K562 (cell line): ENCODE data around the gene CD3D. TPM values are rescaled to one million over a fixed set of nuclear protein-coding genes. Genes with fewer than 3 reads are reported as not detected.

Source experiments
- ATAC-seq: fragments of 200-7000 bp; cut with Tn5 transposase; 3 replicates; pipeline ENCODE4 v1.9.1; 2020; ENCODE audit warnings: moderate library complexity
- BruUV-seq: library from RNA; stranded (reverse); fragments of 400-500 nt; replicated peaks from 2 replicates; lab custom pipeline; 2021; lab: Mats Ljungman, UMichigan
- CTCF ChIA-PET: fragments of 300-600 bp; formaldehyde crosslinking; extraction: SDS; loops from one replicate; lab custom pipeline; 2021; ENCODE audit warnings: low intra/inter-chr PET ratio; lab: Yijun Ruan, JAX
- POLR2A ChIA-PET: fragments of 300-600, 350-650 bp; sonication (Branson Sonifier 250); formaldehyde crosslinking; extraction: SDS; loops from one replicate; lab custom pipeline; 2021; ENCODE audit warnings: antibody characterized with exemption, inconsistent platforms; lab: Yijun Ruan, JAX
- DNase-seq, 4 experiments: peaks; one replicate each; pipeline versions ENCODE4 v3.0.0 to v3.0.0-alpha.2; 2011 to 2018; ENCODE audit warnings: low spot score in 3 of 4, mixed read lengths in 3 of 4; ENCODE audit errors: extremely low read depth in 1 of 4
- FAIRE-seq: peaks from 2 replicates; lab custom pipeline; 2011; peaks lifted over from hg19 to GRCh38; lab: Jason Lieb, UNC
- H2AFZ ChIP-seq: 2 replicates; pipeline ENCODE4 v1.6.0; 2011; ENCODE audit warnings: low read depth, low read length, control low read depth, inconsistent platforms
- H3K27ac ChIP-seq: fragments of 200-600 bp; 3 replicates; pipeline ENCODE4 v1.8.0; 2011; ENCODE audit warnings: low read depth, mild to moderate bottlenecking, control low read depth, inconsistent platforms, low read length, moderate library complexity, mixed read lengths; ENCODE audit errors: extremely low read depth
- H3K27me3 ChIP-seq, 2 experiments: fragments of 300-600 bp in 1 of 2; 2 replicates in 1 of 2; 3 replicates in 1 of 2; pipeline versions ENCODE4 v1.6.0 to v1.8.0; 2011; ENCODE audit warnings: inconsistent platforms in 2 of 2, low read length in 2 of 2, mild to moderate bottlenecking in 1 of 2, mixed read lengths in 1 of 2, moderate library complexity in 1 of 2; ENCODE audit not compliant: control insufficient read depth in 2 of 2, insufficient read depth in 2 of 2
- H3K36me3 ChIP-seq: fragments of 300-600 bp; 3 replicates; pipeline ENCODE4 v1.8.0; 2011; ENCODE audit warnings: mild to moderate bottlenecking, low read length, inconsistent platforms; ENCODE audit not compliant: control insufficient read depth, insufficient read depth
- H3K4me1 ChIP-seq, 2 experiments: fragments of 200-600 bp in 1 of 2; replicated peaks in 1 of 2; 2 replicates in 1 of 2; 3 replicates in 1 of 2; pipeline versions ENCODE4 v1.5.1 to v1.8.0; 2011; ENCODE audit warnings: inconsistent platforms in 2 of 2, low read length in 2 of 2, mild to moderate bottlenecking in 1 of 2, mixed read lengths in 1 of 2, moderate library complexity in 1 of 2; ENCODE audit not compliant: control insufficient read depth in 2 of 2, insufficient read depth in 2 of 2
- H3K4me2 ChIP-seq: 2 replicates; pipeline ENCODE4 v1.6.1; 2011; ENCODE audit warnings: low read length, control low read depth, inconsistent platforms, mixed read lengths; ENCODE audit not compliant: insufficient read depth
- H3K4me3 ChIP-seq: fragments of 200-600 bp; sonication (generic), shearing (Covaris generic); 2 replicates; pipeline ENCODE4 v1.5.1; 2016; ENCODE audit warnings: control low read depth, inconsistent platforms
- H3K79me2 ChIP-seq: fragments of 200-600 bp; 3 replicates; pipeline ENCODE4 v1.8.0; 2011; ENCODE audit warnings: low read length, inconsistent platforms; ENCODE audit not compliant: control insufficient read depth, insufficient read depth
- H3K9ac ChIP-seq, 2 experiments: 2 replicates each; pipeline versions ENCODE4 v1.6.0 to v1.6.1; 2011; ENCODE audit warnings: low read depth in 2 of 2, low read length in 2 of 2, control low read depth in 1 of 2, inconsistent platforms in 1 of 2, mild to moderate bottlenecking in 1 of 2, mixed read lengths in 1 of 2; ENCODE audit not compliant: insufficient read depth in 1 of 2
- H3K9me1 ChIP-seq: one replicate; pipeline ENCODE4 v1.6.0; 2011; ENCODE audit warnings: inconsistent platforms, mild to moderate bottlenecking, low read length, moderate library complexity; ENCODE audit not compliant: control insufficient read depth, insufficient read depth
- H3K9me3 ChIP-seq: replicated peaks from 2 replicates; pipeline ENCODE4 v1.5.1; 2011; ENCODE audit warnings: low read depth, low read length, inconsistent platforms; ENCODE audit not compliant: control insufficient read depth, insufficient read depth
- H4K20me1 ChIP-seq: replicated peaks from 2 replicates; pipeline ENCODE4 v1.6.1; 2011; ENCODE audit warnings: low read length, inconsistent platforms, mixed read lengths; ENCODE audit not compliant: control insufficient read depth, insufficient read depth
- KLF6 ChIP-seq: fragments of 250-450 bp; sonication (Bioruptor Pico); IDR thresholded peaks from 2 replicates; pipeline ENCODE4 v1.4.0; 2020; ENCODE audit warnings: mild to moderate bottlenecking, moderate library complexity, borderline replicate concordance
- LCOR ChIP-seq: sonication (generic); formaldehyde crosslinking; IDR thresholded peaks from 2 replicates; pipeline ENCODE4 v1.8.0; 2022; ENCODE audit warnings: mild to moderate bottlenecking, missing genetic modification reagents
- MXI1 ChIP-seq: IDR thresholded peaks from 2 replicates; pipeline ENCODE4 v1.6.1; 2011; ENCODE audit warnings: low read depth, mild to moderate bottlenecking, improper control_type of control experiment, low read length
- POLR2A ChIP-seq: fragments of 450-650 bp; conservative IDR thresholded peaks from 2 replicates; pipeline ENCODE4 v1.6.1; 2016
- STAT5A ChIP-seq: IDR thresholded peaks from 2 replicates; pipeline ENCODE4 v1.6.1; 2012; ENCODE audit warnings: low read length, inconsistent platforms, borderline replicate concordance
- SUPT5H ChIP-seq: fragments of 450-650 bp; IDR thresholded peaks from 2 replicates; pipeline ENCODE4 v1.6.1; 2016
- ZNF140 ChIP-seq: fragments of 250-450 bp; sonication (Bioruptor Pico); IDR thresholded peaks from 2 replicates; pipeline ENCODE4 v1.8.0; 2021; ENCODE audit warnings: moderate library complexity, mild to moderate bottlenecking, inconsistent platforms
- ZNF146 ChIP-seq: IDR thresholded peaks from one replicate; pipeline ENCODE4 v1.6.1; 2018; ENCODE audit warnings: missing compliant biosample characterization; ENCODE audit not compliant: unreplicated experiment
- ZNF76 ChIP-seq: fragments of 250-450 bp; sonication (Bioruptor Pico); IDR thresholded peaks from 2 replicates; pipeline ENCODE4 v1.4.0; 2020; ENCODE audit warnings: mild to moderate bottlenecking, moderate library complexity, borderline replicate concordance
- in situ Hi-C: fragments of 300-500 bp; cut with MboI; formaldehyde crosslinking; loops from 4 replicates; pipeline ENCODE4 v1.15.0; 2018; ENCODE audit warnings: inconsistent platforms, mixed read lengths
- intact Hi-C: fragments of 100-400 bp; cut with micrococcal nuclease; formaldehyde crosslinking; loops from 2 replicates; pipeline ENCODE4 v1.14.2; 2022
- polyA plus RNA-seq, 8 experiments: library from polyadenylated mRNA; depleted of rRNA in 4 of 8; stranded (reverse) in 5 of 8; unstranded in 3 of 8; fragments of >200 nt; fragmentation: Nextera tagmentation in 2 of 8; fragmentation: Illumina TruSeq in 1 of 8; extraction: Ambion mirVana in 2 of 8; extraction: Trizol in 1 of 8; gene quantifications; 2 replicates each; pipeline versions ENCODE4 v1.2.1 to v1.2.3, GENCODE V29; 2011 to 2014; ENCODE audit warnings: inconsistent platforms in 1 of 8, missing spikeins in 1 of 8
- total RNA-seq, 7 experiments: library from RNA; depleted of rRNA in 6 of 7; stranded (reverse); fragments of >200 nt in 6 of 7; fragmentation: Illumina TruSeq in 2 of 7; extraction: Trizol in 2 of 7; gene quantifications; 2 replicates each; pipeline versions ENCODE4 v1.2.1 to v1.2.3, GENCODE V29; 2011 to 2021; ENCODE audit warnings: low replicate concordance in 1 of 7
- TF ChIP-seq, protein P1 (sequence below): sonication (generic); formaldehyde crosslinking; IDR thresholded peaks from 2 replicates; pipeline ENCODE4 v1.8.0; 2022; ENCODE audit warnings: mild to moderate bottlenecking, missing genetic modification reagents
- TF ChIP-seq, protein P2 (sequence below): sonication (generic); formaldehyde crosslinking; IDR thresholded peaks from 2 replicates; pipeline ENCODE4 v1.8.1; 2022; ENCODE audit warnings: missing genetic modification reagents
- TF ChIP-seq, protein P3 (sequence below): fragments of 450-650 bp; IDR thresholded peaks from 2 replicates; pipeline ENCODE4 v1.6.1; 2016; ENCODE audit warnings: mild to moderate bottlenecking

Gene CD3D
- total and polyA plus RNA-seq, 9 of the 15 experiments (the other 6 are each of a cell fraction or from before 2014, with no cell fraction given), result 36.2 to 238 (median 67.1) TPM

DNA sequence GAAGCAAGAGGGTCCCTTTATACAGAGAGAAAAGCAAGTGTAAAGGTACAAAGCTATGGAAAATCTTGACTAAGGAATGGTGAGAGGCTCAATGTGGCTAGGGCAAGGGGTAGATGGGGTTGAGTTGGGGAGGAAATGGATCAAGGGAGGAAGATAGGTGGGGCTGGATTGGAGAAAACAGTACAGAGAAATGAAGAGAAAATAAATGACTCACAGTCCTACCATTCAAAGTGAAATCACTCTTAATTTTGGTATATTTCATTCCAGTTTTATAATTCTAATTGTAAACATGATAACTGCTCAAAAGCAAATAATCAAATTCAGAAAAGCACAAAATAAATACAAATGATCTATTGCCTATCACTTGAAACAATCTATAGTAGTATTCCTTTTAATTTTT, 33.5 kb upstream of the CD3D start:
- Histone ChIP-seq H3K27ac (no peak overlapping the region), H3K9ac (no peak overlapping the region), H4K20me1 (no peaks in the 10 kb centered on the region), H3K4me2 (no peak overlapping the region), H3K9me3 (no peaks in the 10 kb centered on the region), H3K9me1 (no peaks in the 10 kb centered on the region), H3K79me2 (no peaks in the 10 kb centered on the region), H3K4me3 (no peak overlapping the region), H3K4me1 (peaks cover 0 to 6% of the 10 kb centered on the region in 2 experiments; a peak in 2 of 5 replicates), H3K36me3 (peaks cover 85% of the 10 kb centered on the region), H2AFZ (no peak overlapping the region), H3K27me3 (no peaks in the 10 kb centered on the region)
- no peak for ATAC-seq
- DNase-seq, result no peak
- TF ChIP-seq STAT5A, result no peak
- no peak for TF ChIP-seq ZNF76
- TF ChIP-seq LCOR (CRISPR knock-in tag), result no peak
- 0 out of 2 replicates have a peak, but pooled peaks have one; percentile 38 for TF ChIP-seq POLR2A
- TF ChIP-seq, protein P1, sequence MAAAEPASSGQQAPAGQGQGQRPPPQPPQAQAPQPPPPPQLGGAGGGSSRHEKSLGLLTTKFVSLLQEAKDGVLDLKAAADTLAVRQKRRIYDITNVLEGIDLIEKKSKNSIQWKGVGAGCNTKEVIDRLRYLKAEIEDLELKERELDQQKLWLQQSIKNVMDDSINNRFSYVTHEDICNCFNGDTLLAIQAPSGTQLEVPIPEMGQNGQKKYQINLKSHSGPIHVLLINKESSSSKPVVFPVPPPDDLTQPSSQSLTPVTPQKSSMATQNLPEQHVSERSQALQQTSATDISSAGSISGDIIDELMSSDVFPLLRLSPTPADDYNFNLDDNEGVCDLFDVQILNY (CRISPR knock-in tag), result no peak
- TF ChIP-seq, protein P2, sequence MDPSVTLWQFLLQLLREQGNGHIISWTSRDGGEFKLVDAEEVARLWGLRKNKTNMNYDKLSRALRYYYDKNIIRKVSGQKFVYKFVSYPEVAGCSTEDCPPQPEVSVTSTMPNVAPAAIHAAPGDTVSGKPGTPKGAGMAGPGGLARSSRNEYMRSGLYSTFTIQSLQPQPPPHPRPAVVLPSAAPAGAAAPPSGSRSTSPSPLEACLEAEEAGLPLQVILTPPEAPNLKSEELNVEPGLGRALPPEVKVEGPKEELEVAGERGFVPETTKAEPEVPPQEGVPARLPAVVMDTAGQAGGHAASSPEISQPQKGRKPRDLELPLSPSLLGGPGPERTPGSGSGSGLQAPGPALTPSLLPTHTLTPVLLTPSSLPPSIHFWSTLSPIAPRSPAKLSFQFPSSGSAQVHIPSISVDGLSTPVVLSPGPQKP (CRISPR knock-in tag), result no peak
- TF ChIP-seq KLF6, result no peak
- no peak for TF ChIP-seq MXI1
- peak; percentile 48 for TF ChIP-seq SUPT5H
- no peak for TF ChIP-seq ZNF140 (CRISPR knock-in tag)
- TF ChIP-seq, protein P3, sequence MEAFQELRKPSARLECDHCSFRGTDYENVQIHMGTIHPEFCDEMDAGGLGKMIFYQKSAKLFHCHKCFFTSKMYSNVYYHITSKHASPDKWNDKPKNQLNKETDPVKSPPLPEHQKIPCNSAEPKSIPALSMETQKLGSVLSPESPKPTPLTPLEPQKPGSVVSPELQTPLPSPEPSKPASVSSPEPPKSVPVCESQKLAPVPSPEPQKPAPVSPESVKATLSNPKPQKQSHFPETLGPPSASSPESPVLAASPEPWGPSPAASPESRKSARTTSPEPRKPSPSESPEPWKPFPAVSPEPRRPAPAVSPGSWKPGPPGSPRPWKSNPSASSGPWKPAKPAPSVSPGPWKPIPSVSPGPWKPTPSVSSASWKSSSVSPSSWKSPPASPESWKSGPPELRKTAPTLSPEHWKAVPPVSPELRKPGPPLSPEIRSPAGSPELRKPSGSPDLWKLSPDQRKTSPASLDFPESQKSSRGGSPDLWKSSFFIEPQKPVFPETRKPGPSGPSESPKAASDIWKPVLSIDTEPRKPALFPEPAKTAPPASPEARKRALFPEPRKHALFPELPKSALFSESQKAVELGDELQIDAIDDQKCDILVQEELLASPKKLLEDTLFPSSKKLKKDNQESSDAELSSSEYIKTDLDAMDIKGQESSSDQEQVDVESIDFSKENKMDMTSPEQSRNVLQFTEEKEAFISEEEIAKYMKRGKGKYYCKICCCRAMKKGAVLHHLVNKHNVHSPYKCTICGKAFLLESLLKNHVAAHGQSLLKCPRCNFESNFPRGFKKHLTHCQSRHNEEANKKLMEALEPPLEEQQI, result no peak
- no peak for TF ChIP-seq ZNF146 (CRISPR knock-in tag)
- ChIA-PET CTCF (no interaction called here), POLR2A (interaction anchor here (1.2 kb wide), 1 partner anchor 16 kb away, joined by 8 read pairs; no protein-coding TSS in a partner anchor)
- intact Hi-C loops (no loop called here), in situ Hi-C loops (no loop called here)
- BruUV-seq, result no TSS peak
- FAIRE-seq, result no peak
